C4-2B (cell line): ENCODE data around the gene CPAMD8.
"Not testable (repeated sequence)": the region's sequence is repeated elsewhere in the genome, so short reads cannot be mapped to it uniquely, and the experiment has no call there.

ENCODE experiments used
- H3K27ac ChIP-seq: fragments of 450-650 bp; 2 replicates; pipeline ENCODE4 v1.5.1; 2017
- ZFX ChIP-seq: fragments of 450-650 bp; IDR thresholded peaks from 2 replicates; pipeline ENCODE4 v1.6.1; 2017
- TF ChIP-seq, protein P1 (sequence below): fragments of 450-650 bp; conservative IDR thresholded peaks from 2 replicates; pipeline ENCODE4 v1.5.1; 2017; ENCODE audit warnings: mild to moderate bottlenecking

The CPAMD8 gene

DNA sequence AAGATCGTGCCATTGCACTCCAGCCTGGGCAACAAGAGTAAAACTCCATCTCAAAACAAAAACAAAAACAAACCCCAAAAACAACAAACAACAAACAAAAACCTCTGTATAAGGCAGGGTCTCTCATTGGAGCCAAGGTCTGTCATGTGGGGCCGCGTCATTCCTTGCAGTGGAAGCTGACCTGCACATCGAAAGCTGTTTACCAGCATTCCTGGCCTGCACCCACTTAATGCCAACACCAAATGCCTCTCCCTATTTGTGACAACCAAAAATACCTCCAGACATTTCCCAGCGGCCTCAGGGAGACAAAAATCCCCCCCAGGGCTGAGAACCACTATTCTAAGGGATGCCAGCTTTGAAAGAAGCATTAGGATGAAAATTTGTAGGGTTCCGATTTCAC is 1.2 kb downstream of the CPAMD8 start:
- no peak for TF ChIP-seq ZFX
- TF ChIP-seq, protein P1, sequence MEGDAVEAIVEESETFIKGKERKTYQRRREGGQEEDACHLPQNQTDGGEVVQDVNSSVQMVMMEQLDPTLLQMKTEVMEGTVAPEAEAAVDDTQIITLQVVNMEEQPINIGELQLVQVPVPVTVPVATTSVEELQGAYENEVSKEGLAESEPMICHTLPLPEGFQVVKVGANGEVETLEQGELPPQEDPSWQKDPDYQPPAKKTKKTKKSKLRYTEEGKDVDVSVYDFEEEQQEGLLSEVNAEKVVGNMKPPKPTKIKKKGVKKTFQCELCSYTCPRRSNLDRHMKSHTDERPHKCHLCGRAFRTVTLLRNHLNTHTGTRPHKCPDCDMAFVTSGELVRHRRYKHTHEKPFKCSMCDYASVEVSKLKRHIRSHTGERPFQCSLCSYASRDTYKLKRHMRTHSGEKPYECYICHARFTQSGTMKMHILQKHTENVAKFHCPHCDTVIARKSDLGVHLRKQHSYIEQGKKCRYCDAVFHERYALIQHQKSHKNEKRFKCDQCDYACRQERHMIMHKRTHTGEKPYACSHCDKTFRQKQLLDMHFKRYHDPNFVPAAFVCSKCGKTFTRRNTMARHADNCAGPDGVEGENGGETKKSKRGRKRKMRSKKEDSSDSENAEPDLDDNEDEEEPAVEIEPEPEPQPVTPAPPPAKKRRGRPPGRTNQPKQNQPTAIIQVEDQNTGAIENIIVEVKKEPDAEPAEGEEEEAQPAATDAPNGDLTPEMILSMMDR, result no peak
- no peak overlapping the region for H3K27ac ChIP-seq

DNA sequence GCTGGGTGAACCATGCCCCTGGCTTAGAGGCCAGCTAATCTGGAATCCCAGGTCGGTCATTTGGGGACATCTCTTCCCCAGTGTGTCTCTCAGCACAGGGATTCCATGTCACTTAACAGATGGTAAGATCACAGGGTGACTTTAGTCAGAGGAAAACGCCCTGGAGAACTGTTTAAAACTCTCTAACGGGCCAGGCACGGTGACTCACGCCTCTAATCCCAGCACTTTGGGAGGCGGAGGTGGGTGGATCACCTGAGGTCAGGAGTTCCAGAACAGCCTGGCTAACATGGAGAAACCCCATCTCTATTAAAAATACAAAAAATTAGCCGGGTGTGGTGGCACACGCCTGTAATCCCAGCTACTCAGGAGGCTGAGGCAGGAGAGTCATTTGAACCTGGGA is 1.7 kb downstream of the CPAMD8 start:
- H3K27ac ChIP-seq, result not testable (repeated sequence)

DNA sequence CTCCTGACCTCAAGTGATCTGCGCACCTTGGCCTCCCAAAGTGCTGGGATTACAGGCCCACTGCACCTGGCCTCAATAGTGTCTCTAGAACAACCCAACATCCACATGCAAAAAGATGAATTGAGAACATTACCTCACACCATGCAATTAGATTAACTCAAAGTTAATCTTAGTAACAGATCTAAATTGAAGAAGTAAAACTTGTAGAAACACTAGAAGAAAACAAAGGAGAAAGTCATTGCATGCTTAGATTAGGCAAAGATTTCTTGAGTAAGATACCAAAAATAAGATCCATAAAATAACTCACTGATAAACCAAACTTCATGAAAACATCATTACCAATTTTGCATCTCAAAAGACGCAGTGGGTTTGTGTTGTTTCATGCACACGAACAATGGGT is 2.8 kb downstream of the CPAMD8 start:
- no peak for TF ChIP-seq ZFX
- TF ChIP-seq, protein P1, result no peak
- H3K27ac ChIP-seq, result no peak overlapping the region

DNA sequence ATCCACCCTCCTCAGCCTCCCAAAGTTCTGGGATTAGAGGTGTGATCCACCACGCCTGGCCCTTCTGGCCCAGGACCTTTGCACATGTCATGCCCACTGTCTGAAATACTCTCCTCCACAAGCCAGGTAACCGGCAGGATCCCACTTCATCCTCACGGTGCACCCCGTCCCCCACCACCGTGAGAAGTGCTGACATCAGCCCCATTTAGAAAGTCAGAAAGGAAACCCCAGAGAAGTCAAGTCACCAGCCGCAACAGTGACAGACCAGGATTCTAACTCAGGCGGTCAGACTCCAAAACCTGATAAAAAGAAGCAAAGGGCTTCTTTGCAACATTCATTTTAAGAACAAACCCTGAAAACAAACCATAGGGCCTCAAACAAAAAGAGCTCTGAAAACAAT is 3.9 kb downstream of the CPAMD8 start:
- TF ChIP-seq, protein P1, result no peak
- no peak for TF ChIP-seq ZFX
- no peak overlapping the region for H3K27ac ChIP-seq

DNA sequence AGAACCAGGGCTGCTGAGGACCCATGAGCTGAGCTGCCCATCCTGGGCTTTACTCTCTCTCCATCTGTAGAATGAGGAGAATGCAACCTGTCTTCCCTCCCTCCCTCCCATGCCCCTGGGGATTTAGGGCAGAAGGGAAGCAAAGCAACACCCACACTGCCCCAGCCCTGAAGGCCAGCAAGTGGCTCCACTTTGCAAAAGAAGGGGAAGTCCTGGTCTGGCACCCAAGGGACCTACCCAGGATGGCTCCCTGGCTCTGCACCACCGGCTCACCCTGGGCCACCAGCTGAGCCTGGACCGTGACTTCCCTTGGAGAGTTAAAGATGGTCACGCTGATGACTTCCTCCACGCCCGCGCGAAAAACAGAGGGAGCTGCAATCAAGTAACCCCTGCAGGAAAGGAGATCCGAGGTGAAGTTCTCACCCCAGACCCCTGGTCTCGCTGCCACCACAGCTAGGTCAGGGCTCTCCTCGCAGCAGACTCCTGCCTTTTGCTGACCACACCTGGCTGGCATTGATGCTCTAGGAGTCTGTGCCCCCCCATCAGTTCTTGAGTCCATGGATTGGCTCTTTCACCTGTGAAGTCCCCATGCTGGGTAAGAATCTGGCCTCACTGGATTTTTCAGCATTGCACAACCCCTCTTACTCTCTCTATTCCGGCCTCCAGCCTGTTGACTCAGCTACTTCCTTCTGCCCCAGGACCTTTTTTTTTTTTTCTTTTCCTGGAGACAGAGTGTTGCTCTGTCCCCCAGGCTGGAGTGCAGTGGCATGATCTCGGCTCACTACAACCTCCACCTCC is 4.6 kb downstream of the CPAMD8 start:
- TF ChIP-seq ZFX, result no peak
- TF ChIP-seq, protein P1, result no peak
- no peak overlapping the region for H3K27ac ChIP-seq

DNA sequence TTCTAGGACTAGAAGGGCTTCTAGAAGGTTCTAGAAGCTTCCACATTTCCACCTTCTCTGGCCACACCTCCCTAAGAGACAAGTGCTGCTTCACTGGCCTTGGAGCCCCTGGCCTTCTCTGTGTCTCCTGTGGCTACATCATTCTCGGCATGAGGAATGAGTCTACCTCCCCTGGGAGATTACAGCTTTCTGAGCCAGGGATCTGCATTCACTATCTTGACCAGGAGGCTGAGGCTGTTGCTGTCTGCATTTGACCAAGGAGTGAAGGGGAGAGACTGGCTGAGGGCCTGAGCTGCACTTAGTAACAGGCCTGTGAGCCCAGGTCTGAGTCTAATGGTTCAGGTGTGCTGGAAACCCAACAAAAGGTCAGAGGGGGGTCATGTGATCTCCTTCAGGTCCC is 5.3 kb downstream of the CPAMD8 start:
- TF ChIP-seq, protein P1, result no peak
- no peak for TF ChIP-seq ZFX
- H3K27ac ChIP-seq, result no peak overlapping the region

DNA sequence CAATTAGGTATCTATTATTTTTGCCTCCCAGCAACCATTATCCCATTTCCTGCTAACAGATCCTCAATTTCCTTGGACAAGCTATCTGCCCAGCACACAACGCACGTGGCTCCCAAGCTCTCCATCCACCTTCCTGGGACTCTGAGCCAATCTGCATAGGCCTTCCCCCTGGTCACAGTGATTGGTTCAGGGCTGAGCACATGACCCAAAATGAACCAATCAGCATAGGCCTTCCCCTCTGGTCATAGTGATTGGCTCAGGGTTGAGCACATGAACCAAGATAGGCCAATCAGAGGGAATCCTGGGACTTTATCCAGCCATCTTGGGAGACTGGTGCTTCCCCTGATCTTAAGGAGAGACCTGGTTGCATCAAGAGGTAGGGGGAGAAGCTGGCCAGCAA is 5.8 kb downstream of the CPAMD8 start:
- no peak for TF ChIP-seq ZFX
- TF ChIP-seq, protein P1, result no peak
- H3K27ac ChIP-seq, result no peak overlapping the region

DNA sequence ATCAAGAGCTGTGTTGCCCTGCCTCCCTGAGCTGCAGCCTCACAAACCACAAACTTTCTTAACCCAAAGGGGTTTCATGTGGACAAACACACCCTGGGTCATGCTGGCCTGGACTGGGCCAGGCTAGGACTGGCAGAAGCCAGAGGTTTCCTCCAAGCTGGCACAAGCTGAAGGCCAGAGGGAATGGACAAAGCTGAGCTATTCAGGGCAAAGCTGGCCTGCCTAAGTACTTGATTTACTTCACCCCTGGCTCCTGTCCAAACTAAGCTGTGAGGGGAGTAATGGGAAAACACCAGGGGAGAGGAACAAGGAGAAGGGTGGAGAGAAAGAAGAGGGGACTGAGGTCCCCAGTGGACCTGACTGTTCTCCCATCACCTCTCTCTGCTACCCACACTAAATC is 6.2 kb downstream of the CPAMD8 start:
- TF ChIP-seq ZFX, result no peak
- H3K27ac ChIP-seq, result no peak overlapping the region

DNA sequence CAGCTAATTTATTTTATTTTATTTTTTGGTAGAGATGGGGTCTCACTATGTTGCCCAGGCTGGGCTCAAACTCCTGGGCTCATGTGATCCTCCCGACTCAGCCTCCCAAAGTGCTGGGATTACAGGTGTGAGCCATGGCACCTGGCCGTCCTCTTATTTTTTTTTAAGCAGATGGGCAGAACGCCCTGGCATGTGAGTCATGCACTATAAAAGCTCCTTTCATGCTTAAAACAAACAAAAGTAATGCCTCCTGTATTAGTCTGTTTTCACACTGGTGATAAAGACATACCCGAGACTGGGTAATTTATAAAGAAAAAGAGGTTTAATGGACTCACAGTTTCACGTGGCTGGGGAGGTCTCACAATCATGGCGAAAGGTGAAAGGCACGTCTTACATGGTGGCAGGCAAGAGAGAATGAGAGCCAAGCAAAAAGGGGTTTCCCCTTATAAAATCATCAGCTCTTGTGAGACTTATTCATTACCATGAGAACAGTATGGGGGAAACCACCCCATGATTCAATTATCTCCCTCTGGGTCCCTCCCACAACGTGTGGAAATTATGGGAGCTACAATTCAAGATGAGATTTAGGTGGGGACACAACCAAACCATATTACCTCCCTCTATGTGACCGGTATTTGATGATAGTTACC is 12.3 kb downstream of the CPAMD8 start:
- not testable (repeated sequence) for H3K27ac ChIP-seq
